GM23338 (cell line): ENCODE measurements around the gene UNC5B.

ENCODE experiments used
- CREB1 ChIP-seq: fragments of 250-450 bp; sonication (Bioruptor Pico); IDR thresholded peaks from 2 replicates; pipeline ENCODE4 v1.5.0; 2020; ENCODE audit warnings: low read depth, mild to moderate bottlenecking, moderate library complexity
- EZH2 ChIP-seq: fragments of 200-600 bp; sonication (generic); IDR thresholded peaks from one replicate; pipeline ENCODE4 v1.8.0; 2017; ENCODE audit warnings: antibody characterized with exemption, mild to moderate bottlenecking, low read depth; ENCODE audit not compliant: unreplicated experiment
- EZH2phosphoT487 ChIP-seq: fragments of 200-600 bp; sonication (generic); IDR thresholded peaks from one replicate; pipeline ENCODE4 v1.8.1; 2018; ENCODE audit warnings: antibody characterized with exemption; ENCODE audit not compliant: unreplicated experiment
- JUNB ChIP-seq: IDR thresholded peaks from one replicate; pipeline ENCODE4 v1.6.1; 2016; ENCODE audit warnings: antibody characterized with exemption; ENCODE audit not compliant: unreplicated experiment
- NANOG ChIP-seq: IDR thresholded peaks from 2 replicates; pipeline ENCODE4 v1.6.1; 2016; ENCODE audit warnings: antibody characterized with exemption, borderline replicate concordance
- POLR2AphosphoS5 ChIP-seq: IDR thresholded peaks from 2 replicates; pipeline ENCODE4 v1.6.1; 2016; ENCODE audit warnings: antibody characterized with exemption, low read depth
- STAT1 ChIP-seq: IDR thresholded peaks from one replicate; pipeline ENCODE4 v1.6.1; 2016; ENCODE audit warnings: antibody characterized with exemption; ENCODE audit not compliant: unreplicated experiment
- ZNF331 ChIP-seq: fragments of 250-450 bp; sonication (Bioruptor Pico); IDR thresholded peaks from 2 replicates; pipeline ENCODE4 v1.5.0; 2020; ENCODE audit warnings: low read depth, mild to moderate bottlenecking, moderate library complexity
- TF ChIP-seq, protein P1 (sequence below), 2 experiments: fragments of 200-600 bp in 1 of 2; sonication (generic) in 1 of 2; conservative IDR thresholded peaks; 2 replicates each; pipeline versions ENCODE4 v1.5.1 to v1.6.1; 2016 to 2017; ENCODE audit warnings: antibody characterized with exemption in 2 of 2, low read depth in 2 of 2, mild to moderate bottlenecking in 2 of 2, moderate library complexity in 1 of 2
- TF ChIP-seq, protein P2 (sequence below): IDR thresholded peaks from one replicate; pipeline ENCODE4 v1.6.1; 2018; ENCODE audit warnings: antibody characterized with exemption; ENCODE audit not compliant: unreplicated experiment
- TF ChIP-seq, protein P3 (sequence below): IDR thresholded peaks from 2 replicates; pipeline ENCODE4 v1.6.1; 2016; ENCODE audit warnings: antibody characterized with exemption

DNA sequence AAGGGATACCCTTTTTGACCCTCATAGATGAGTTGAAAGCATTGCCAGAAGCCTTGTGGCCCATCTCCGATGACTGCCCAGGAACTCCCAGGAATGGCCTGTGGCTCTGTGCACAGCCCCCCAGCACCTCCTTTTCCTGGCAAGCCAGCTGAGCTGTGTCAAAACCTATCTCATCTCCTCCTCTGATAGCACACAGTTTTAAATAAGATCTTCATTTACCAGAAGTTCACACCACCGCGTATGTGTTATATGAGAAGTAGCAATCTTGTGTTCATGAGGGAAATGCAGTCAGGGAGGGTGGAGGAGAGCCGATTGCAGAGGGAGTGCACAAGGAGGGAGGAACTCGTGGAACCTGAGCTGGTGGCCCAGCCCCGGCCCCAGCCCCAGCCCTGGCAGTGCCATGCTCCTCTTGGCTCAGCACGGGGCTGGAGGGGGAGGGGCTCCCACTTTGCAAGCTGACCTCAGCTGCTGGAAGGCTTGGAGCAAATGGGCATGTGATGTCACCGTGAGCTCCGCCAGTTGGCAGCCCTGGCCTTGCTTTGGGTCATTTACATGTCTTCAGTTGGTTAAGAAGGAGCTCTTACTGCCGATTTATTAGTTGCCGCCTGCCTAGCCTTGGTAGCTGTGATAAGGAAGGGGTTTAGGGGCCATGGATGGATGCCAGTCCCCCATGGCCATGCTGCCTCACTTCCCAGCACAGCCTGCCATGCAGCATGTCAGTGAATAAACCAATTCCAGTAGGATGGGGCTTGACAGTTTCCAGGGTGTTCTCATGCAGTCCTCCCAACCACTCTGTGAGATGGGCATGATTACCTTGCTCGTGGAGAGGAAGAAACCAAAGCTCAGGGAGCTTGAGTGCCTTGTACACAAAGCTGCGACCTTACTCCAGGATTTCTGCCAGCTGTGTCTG is 20.0 kb downstream of the UNC5B start:
- TF ChIP-seq, protein P1, sequence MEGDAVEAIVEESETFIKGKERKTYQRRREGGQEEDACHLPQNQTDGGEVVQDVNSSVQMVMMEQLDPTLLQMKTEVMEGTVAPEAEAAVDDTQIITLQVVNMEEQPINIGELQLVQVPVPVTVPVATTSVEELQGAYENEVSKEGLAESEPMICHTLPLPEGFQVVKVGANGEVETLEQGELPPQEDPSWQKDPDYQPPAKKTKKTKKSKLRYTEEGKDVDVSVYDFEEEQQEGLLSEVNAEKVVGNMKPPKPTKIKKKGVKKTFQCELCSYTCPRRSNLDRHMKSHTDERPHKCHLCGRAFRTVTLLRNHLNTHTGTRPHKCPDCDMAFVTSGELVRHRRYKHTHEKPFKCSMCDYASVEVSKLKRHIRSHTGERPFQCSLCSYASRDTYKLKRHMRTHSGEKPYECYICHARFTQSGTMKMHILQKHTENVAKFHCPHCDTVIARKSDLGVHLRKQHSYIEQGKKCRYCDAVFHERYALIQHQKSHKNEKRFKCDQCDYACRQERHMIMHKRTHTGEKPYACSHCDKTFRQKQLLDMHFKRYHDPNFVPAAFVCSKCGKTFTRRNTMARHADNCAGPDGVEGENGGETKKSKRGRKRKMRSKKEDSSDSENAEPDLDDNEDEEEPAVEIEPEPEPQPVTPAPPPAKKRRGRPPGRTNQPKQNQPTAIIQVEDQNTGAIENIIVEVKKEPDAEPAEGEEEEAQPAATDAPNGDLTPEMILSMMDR (conservative IDR thresholded peaks at IDR 0.05; ENCODE audit: low read depth in 2 of 2) = no peak
- TF ChIP-seq, protein P2, sequence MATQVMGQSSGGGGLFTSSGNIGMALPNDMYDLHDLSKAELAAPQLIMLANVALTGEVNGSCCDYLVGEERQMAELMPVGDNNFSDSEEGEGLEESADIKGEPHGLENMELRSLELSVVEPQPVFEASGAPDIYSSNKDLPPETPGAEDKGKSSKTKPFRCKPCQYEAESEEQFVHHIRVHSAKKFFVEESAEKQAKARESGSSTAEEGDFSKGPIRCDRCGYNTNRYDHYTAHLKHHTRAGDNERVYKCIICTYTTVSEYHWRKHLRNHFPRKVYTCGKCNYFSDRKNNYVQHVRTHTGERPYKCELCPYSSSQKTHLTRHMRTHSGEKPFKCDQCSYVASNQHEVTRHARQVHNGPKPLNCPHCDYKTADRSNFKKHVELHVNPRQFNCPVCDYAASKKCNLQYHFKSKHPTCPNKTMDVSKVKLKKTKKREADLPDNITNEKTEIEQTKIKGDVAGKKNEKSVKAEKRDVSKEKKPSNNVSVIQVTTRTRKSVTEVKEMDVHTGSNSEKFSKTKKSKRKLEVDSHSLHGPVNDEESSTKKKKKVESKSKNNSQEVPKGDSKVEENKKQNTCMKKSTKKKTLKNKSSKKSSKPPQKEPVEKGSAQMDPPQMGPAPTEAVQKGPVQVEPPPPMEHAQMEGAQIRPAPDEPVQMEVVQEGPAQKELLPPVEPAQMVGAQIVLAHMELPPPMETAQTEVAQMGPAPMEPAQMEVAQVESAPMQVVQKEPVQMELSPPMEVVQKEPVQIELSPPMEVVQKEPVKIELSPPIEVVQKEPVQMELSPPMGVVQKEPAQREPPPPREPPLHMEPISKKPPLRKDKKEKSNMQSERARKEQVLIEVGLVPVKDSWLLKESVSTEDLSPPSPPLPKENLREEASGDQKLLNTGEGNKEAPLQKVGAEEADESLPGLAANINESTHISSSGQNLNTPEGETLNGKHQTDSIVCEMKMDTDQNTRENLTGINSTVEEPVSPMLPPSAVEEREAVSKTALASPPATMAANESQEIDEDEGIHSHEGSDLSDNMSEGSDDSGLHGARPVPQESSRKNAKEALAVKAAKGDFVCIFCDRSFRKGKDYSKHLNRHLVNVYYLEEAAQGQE = no peak
- TF ChIP-seq EZH2phosphoT487 = no peak
- no peak for TF ChIP-seq EZH2
- TF ChIP-seq, protein P3, sequence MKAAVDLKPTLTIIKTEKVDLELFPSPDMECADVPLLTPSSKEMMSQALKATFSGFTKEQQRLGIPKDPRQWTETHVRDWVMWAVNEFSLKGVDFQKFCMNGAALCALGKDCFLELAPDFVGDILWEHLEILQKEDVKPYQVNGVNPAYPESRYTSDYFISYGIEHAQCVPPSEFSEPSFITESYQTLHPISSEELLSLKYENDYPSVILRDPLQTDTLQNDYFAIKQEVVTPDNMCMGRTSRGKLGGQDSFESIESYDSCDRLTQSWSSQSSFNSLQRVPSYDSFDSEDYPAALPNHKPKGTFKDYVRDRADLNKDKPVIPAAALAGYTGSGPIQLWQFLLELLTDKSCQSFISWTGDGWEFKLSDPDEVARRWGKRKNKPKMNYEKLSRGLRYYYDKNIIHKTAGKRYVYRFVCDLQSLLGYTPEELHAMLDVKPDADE = no peak
- TF ChIP-seq ZNF331 (CRISPR knock-in tag) = no peak
- TF ChIP-seq POLR2AphosphoS5 = no peak
- TF ChIP-seq CREB1 (CRISPR knock-in tag) = no peak
- TF ChIP-seq NANOG = no peak
- TF ChIP-seq JUNB = no peak
- no peak for TF ChIP-seq STAT1
